ENCODE measurements around the gene ARHGEF2. TPM values are rescaled to one million over a fixed set of nuclear protein-coding genes. Genes with fewer than 3 reads are reported as not detected.

The ARHGEF2 gene
- total RNA-seq, 1 donor = 137 TPM

DNA sequence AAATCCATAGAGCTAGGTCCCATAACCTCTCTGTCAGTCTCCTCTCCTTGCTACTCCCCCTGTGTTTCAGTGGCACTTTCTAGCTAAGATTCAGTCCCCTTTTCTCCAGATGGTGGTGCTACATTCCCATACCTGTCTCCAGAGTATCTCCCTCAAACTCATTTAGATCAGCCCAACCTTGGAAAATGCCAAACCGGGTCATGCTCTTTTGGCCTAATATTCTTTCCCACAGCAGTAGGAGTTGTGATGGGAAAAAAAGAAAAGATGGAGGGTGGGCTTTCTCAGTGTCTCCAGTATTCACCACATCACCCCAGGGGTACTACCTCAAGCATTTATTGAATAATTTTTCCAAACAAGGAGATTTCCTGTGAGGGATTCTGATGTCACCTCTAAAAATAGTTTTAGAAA lies 40.1 kb downstream of the ARHGEF2 start:
- H3K4me3 ChIP-seq (ENCODE audit: low read depth, low read length) = no peak overlapping the region
- TF ChIP-seq, protein P1, sequence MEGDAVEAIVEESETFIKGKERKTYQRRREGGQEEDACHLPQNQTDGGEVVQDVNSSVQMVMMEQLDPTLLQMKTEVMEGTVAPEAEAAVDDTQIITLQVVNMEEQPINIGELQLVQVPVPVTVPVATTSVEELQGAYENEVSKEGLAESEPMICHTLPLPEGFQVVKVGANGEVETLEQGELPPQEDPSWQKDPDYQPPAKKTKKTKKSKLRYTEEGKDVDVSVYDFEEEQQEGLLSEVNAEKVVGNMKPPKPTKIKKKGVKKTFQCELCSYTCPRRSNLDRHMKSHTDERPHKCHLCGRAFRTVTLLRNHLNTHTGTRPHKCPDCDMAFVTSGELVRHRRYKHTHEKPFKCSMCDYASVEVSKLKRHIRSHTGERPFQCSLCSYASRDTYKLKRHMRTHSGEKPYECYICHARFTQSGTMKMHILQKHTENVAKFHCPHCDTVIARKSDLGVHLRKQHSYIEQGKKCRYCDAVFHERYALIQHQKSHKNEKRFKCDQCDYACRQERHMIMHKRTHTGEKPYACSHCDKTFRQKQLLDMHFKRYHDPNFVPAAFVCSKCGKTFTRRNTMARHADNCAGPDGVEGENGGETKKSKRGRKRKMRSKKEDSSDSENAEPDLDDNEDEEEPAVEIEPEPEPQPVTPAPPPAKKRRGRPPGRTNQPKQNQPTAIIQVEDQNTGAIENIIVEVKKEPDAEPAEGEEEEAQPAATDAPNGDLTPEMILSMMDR (IDR thresholded peaks at IDR 0.05; ENCODE audit: insufficient read depth, low read depth, low read length) = peak; percentile 73
- peak; percentile 66 for DNase-seq (ENCODE audit: low read depth)

DNA sequence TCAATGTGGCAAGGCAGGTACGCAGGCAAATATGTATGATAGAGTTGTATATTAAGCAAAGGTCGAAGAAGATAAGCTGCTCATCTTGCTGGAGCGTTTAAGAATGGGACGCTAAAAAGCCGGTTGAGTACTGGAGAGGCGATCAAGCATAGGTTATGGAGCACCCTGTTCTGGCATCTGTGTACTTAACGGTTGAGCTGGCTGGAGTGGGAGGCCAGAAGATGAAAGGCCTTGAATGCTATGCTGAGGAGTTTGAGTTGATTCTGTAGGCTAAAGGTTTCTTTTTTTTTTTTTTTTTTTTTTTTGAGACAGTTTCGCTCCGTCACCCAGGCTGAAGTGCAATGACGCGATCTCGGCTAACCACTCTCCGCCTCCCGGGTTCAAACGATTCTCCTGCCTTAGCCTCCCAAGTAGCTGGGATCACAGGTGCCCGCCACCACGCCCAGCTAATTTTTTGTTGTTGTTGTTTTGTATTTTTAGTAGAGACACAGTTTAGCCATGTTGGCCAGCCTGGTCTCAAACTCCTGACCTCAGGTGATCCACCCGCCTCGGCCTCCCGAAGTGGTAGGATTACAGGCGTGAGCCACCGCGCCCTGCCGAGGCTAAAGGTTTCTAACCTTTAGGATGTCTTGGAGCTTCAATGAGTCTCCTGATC lies 43.3 kb downstream of the ARHGEF2 start:
- TF ChIP-seq, protein P1 (IDR thresholded peaks at IDR 0.05; ENCODE audit: insufficient read depth, low read depth, low read length) = no peak
- peak; percentile 10 for DNase-seq (ENCODE audit: low read depth)
- peak overlapping the region; percentile 93 for H3K4me3 ChIP-seq (ENCODE audit: low read depth, low read length)

DNA sequence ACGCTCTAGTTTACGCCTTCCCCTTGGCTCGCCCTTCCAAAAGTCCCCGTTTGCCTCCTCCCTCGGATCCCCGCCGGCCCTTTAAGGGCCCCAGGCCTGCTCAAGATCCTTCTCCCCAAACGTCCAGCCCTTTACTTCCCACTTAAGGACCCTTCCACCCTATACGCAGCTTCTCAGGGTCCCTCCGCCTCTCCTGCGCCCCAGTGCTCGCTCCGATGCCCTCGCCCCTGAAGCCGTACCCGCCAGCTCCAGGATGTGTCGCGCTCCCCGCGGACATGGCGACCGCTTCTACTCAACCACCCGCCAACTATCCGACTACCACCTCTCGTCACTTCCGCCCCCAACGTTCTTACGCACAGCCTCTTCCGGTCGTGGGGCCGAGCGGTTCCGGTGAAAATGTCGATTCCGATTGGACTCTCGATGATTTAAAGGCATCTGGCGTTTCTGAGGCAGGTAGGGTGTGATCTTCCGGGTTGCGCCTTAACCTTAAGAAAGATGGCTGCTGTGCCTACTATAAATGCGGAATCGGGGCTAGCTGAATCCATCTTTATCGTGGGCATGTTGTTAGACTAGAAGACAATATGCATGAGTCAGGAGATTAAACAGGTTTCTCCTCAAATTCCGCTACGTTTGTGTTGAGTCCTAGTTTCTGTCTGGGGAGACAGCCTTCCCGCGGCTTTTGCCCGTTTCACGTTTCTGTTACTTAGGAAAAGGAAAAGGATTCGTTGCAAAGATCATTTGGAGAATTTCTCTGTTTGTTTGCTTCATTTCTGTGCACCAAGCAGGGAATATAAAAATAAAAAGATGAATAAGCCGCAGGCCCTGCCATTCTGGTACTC lies 44.0 kb downstream of the ARHGEF2 start, which contains the start of gene KHDC4:
KHDC4 (minus strand) TSS at position 317 of the 839 bp plus-strand sequence; CDS start at position 277, 40 bp downstream.
- TF ChIP-seq, protein P1 (IDR thresholded peaks at IDR 0.05; ENCODE audit: insufficient read depth, low read depth, low read length) = no peak
- peak; percentile 99 for DNase-seq (ENCODE audit: low read depth)
- peak within 1 kb of the TSS; percentile 93 for H3K4me3 ChIP-seq (ENCODE audit: low read depth, low read length)

DNA sequence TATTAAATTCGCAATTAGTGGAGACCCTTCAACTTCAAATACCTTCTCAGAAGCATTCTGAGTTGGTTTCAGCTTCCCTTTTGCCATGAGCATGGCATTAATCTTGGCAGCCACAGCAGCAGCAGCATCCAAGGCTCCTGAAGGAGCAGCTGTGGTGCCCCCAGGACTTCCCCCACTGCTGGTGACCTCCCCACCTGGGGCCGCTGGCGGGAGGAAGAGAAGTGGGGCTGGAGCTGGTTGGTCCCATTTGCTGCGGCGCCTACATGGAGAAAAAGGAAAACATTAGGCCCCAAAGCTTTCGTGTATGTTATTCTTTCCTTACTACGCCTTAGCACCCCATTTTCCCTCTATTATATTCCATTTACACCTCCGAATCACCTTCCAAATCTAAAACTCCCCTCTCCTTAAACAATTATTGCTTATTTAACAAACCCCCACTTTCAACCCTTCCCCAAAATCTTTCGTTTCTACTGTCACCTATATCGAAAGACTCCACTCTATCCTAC lies 44.7 kb downstream of the ARHGEF2 start:
- peak overlapping the region; percentile 93 for H3K4me3 ChIP-seq (ENCODE audit: low read depth, low read length)
- peak; percentile 14 for DNase-seq (ENCODE audit: low read depth)
- TF ChIP-seq, protein P1 (IDR thresholded peaks at IDR 0.05; ENCODE audit: insufficient read depth, low read depth, low read length) = no peak

DNA sequence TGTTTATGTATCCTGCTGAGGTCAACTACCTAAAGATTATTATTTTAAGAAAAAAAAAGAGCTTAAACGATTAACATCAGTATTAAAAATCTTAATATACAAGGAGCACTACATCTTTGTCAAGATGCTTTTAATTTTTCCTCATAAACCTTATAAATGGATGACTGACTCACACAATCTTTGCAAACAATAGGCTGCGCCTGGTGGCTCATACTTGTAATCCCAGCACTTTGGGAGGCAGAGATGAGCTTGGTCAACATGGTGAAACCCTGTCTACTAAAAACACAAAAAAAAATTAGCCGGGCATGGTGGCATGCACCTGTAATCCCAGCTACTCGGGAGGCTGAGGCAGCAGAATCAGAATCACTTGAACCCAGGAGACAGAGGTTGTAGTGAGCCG lies 45.9 kb downstream of the ARHGEF2 start:
- DNase-seq (ENCODE audit: low read depth) = no peak
- TF ChIP-seq, protein P1 (IDR thresholded peaks at IDR 0.05; ENCODE audit: insufficient read depth, low read depth, low read length) = no peak
- H3K4me3 ChIP-seq (ENCODE audit: low read depth, low read length) = peak overlapping the region; percentile 93

DNA sequence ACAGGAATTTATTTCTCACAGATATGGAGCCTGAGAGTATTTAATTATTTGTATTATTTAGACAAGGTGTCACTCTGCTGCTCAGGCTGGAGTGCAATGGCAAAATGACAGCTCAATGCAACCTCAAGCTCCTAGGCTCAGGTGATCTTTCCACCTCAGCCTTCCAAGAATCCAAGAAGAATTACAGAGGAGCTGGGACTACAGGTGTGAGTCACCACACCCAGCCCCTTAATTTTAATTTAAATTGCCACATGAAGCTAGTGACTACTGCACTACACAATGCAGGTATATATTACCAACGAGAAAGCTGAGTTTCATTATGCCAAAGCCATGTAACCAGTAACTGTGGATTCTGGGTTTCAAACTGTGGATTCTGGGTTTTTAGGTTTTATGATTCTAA lies 46.3 kb downstream of the ARHGEF2 start:
- TF ChIP-seq, protein P1 (IDR thresholded peaks at IDR 0.05; ENCODE audit: insufficient read depth, low read depth, low read length) = no peak
- peak overlapping the region; percentile 35 for H3K4me3 ChIP-seq (ENCODE audit: low read depth, low read length)
- DNase-seq (ENCODE audit: low read depth) = no peak
